GM20000 (cell line): ENCODE results near the gene EHD4.

Experiments used
- DNase-seq: peaks from one replicate; pipeline ENCODE4 v3.0.0; 2012; ENCODE audit warnings: low spot score
- TF ChIP-seq, protein P1 (sequence below): IDR thresholded peaks from 2 replicates; pipeline ENCODE4 v1.5.1; 2012; ENCODE audit warnings: mild to moderate bottlenecking, control low read depth; ENCODE audit errors: extremely low read depth, missing control alignments

The EHD4 gene

DNA sequence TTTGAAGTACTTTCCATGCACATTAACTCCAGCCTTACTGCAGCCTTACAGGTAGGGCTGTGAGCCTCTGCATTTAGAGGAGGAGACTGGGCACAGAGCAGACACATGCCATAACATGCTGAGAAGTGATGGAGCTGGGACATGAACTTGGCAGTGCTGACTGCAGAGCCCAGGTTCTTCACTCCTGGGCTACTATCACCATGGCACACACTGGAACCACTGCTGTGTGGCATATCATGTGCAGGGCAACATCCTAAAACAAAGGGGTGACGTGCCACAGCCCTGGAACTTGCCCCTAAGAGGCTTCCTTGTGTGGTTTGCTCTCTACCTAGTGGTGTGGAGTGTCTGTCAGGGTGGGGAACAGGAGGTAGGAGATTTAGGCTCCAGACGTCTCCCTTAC, 25.4 kb downstream of the EHD4 start:
- TF ChIP-seq, protein P1, sequence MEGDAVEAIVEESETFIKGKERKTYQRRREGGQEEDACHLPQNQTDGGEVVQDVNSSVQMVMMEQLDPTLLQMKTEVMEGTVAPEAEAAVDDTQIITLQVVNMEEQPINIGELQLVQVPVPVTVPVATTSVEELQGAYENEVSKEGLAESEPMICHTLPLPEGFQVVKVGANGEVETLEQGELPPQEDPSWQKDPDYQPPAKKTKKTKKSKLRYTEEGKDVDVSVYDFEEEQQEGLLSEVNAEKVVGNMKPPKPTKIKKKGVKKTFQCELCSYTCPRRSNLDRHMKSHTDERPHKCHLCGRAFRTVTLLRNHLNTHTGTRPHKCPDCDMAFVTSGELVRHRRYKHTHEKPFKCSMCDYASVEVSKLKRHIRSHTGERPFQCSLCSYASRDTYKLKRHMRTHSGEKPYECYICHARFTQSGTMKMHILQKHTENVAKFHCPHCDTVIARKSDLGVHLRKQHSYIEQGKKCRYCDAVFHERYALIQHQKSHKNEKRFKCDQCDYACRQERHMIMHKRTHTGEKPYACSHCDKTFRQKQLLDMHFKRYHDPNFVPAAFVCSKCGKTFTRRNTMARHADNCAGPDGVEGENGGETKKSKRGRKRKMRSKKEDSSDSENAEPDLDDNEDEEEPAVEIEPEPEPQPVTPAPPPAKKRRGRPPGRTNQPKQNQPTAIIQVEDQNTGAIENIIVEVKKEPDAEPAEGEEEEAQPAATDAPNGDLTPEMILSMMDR, result no peak
- DNase-seq, result no peak

DNA sequence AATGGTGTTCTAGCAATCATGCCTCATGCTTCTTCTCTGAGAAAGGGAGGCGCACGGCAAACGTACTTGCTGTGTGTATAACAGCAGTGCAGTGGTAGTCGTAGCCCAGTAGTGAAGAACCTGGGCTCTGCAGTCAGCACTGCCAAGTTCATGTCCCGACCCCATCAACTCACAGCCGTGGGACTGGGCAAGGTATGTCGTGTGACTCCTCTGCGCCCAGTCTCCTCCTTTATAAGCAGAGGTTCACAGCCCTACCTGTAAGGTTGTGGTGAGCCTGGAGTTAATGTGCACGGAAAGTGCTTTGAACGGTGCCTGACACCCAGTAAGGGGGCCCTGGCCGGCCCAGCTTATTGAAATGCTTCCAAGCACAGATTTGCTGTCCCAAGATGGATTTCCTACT, 26.6 kb downstream of the EHD4 start:
- TF ChIP-seq, protein P1, result no peak
- DNase-seq, result no peak

DNA sequence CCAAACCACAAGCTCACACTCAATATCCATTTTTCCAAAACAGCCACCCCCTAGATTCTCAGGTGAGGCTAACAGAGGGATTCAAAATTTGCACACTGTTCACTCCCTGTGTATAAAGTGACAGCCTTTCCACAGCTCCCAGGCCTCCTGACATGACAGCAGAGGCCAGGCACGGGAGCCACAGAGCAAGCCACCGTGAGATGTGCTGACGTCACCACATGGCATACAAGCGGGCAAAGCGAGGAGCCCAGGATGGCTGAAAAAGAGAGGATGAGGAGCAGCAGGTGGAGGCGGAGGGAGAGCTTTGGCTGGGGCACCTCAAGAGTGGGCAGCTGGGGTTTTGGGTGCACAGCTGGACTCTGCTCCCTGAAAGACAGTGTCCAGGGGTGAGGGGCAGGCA, 27.1 kb downstream of the EHD4 start:
- TF ChIP-seq, protein P1, result no peak
- DNase-seq, result no peak

DNA sequence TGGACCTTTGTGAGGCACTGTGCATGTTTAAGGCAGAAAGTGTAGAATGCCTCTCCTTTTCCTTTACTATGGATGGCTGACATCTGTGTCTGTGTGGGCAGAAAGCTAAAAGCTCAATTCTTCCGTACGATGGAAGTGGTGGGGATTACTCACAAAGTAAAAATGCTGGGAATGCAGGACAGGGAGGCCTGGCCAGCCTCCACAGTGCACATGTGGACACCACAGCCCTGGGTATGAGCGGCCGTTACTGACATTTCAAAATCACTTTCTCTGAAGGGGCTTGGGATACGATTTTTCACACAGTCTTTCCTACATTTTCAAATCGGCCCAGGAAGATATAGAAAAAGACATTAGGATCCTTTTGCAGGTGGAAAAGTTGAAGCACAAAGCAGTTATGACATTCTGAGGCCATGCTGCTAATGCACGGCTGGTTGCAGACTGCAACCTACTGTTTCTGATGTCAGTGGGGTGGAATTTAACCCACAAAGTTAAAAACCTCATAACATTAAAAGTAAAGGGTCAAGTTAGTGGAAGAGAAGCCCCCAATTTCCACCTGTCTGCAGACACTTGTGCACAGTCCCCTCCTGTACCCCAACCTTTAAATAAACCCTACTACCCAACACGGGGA, 27.9 kb downstream of the EHD4 start:
- TF ChIP-seq, protein P1, result no peak
- DNase-seq, result no peak

DNA sequence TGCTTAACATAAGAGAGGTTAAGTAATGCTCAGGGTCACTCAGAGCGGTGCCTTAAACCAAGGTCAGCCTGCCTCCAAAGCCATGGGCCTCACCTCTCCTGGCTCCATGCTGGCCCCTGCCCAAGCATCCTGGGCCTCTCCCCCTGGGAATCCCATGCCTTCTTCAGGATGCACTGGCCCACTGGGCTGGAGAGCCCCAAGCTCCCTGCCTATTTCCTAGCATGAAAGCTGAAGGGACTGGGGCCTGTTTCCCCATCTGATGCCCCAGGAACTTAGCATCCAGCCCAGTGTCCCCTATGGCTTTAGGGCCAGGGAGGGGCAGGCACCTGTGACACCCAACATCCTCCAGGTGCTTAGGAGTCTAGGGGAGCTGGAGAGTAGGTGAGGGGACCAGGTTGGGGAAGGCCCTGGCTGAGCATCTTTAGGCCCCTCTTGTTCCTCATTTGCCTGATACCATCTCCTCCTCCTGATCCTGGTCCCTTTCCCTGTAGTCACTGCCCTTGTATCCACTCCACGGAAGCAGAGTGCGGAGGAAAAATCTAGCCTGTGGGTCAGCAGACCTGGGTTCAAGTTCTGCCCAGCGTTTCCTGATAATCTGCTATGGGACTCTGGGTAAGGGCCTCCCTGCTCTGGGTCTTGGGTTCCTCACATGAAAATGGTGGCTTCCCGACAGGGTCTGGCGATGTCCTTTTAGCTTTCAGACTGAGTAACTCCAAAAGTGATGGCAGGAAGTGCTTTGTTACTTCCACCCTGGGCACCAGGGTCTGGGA, 28.6 kb downstream of the EHD4 start:
- no peak for DNase-seq
- TF ChIP-seq, protein P1, result no peak

DNA sequence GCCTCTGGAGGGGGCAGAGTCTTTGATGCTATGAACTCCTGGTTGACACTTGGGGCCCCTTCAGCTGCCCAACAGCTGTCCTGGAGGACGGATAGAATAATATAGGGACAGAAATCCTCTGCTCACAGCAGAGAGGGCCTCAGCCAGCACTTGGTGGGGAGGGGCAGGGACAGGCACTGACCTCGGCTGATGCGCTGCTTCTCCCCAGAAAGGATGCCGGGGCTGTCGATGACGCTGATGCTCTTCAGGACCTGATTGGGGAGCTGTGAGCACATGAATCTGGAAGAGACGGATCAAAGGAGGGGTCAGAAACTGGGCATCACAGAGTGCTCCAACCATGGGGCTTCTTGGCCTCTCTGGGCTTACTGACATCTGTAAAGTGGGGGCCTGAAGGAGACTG, 29.5 kb downstream of the EHD4 start:
- DNase-seq, result no peak
- TF ChIP-seq, protein P1, result no peak

DNA sequence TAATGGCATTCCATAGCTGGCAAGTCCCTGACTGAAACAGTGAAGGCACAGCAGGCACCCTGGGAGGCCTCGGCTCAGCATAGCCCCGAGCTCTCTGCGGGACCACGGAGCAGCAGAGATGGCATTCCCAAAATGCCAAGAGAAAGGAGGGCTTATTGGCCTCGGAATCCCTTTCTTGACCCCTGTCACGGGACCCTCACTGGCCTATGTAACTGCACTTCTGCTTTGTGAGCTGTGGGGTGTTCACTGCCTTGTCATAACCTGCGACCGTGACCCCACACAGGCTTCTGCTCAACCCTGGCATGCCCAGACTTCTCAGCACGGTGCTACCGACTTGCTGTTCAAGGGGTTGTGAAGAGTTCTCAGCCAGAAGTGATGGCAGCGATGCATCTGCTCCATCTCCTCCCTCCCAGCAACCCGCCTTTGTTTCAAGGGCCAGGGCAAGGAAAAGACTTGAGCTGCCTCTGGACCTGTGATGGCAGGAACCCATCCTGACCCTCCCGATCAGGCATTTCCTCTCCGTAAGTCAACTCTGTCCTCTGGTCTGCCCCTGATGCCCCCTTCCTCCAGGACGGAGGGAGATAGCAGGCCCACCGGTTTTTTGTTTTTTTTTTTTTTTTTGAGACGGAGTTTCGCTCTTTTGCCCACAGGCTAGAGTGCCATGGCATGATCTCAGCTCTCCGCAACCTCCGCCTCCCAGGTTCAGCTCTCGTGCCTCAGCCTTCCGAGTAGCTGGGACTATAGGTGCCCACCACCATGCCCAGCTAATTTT, 30.5 kb downstream of the EHD4 start:
- DNase-seq, result no peak

More for the DNA sequence above, 30.5 kb downstream of the EHD4 start:
- TF ChIP-seq, protein P1, result no peak
